ENCODE data around the gene SIK2. TPM values are rescaled to one million over a fixed set of nuclear protein-coding genes. Genes with fewer than 3 reads are reported as not detected.
A peak's percentile ranks its signal among the peaks of the same experiment; 100 is the strongest.

SIK2 gene
- total and polyA plus RNA-seq, 9 of the 15 experiments (the other 6 are each of a cell fraction or from before 2014, with no cell fraction given) = 0.74 to 11.6 (median 3.8) TPM

GRCh38 chr11:111602865-111603610, 789 bp downstream of the SIK2 start (continued):
- TF ChIP-seq, protein P1, sequence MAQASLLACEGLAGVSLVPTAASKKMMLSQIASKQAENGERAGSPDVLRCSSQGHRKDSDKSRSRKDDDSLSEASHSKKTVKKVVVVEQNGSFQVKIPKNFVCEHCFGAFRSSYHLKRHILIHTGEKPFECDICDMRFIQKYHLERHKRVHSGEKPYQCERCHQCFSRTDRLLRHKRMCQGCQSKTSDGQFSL (CRISPR knock-in tag; IDR thresholded peaks at IDR 0.05) = 0 out of 2 replicates have a peak, but pooled peaks have one; percentile 11
- TF ChIP-seq, protein P1 (tag; IDR thresholded peaks at IDR 0.05) = no peak
- TF ChIP-seq NRF1 (conservative IDR thresholded peaks at IDR 0.05 in 1 of 2, IDR thresholded peaks at IDR 0.05 in 1 of 2) (peak in 1 of 2 experiments; percentile 25; a peak in 1 of 4 replicates), KAT7 (CRISPR knock-in tag; IDR thresholded peaks at IDR 0.05; ENCODE audit: borderline replicate concordance) (peak; percentile 66; the same call in 1 of the 2 replicates), THRAP3 (IDR thresholded peaks at IDR 0.05; ENCODE audit: borderline replicate concordance) (no peak), CXXC5 (CRISPR knock-in tag; IDR thresholded peaks at IDR 0.05) (peak; percentile 9; the same call in 1 of the 2 replicates), BRF2 (IDR thresholded peaks at IDR 0.05; ENCODE audit: borderline replicate concordance, insufficient read depth, insufficient read length) (no peak), CAMTA2 (CRISPR knock-in tag; conservative IDR thresholded peaks at IDR 0.05) (no peak)
- TF ChIP-seq, protein P2, sequence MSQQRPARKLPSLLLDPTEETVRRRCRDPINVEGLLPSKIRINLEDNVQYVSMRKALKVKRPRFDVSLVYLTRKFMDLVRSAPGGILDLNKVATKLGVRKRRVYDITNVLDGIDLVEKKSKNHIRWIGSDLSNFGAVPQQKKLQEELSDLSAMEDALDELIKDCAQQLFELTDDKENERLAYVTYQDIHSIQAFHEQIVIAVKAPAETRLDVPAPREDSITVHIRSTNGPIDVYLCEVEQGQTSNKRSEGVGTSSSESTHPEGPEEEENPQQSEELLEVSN (IDR thresholded peaks at IDR 0.05; ENCODE audit: borderline replicate concordance in 1 of 2, extremely low read depth in 1 of 2, insufficient read depth in 1 of 2, insufficient read length in 1 of 2, low read depth in 1 of 2, low read length in 1 of 2, poor library complexity in 1 of 2, severe bottlenecking in 1 of 2) = peak in 1 of 2 experiments; percentile 68
